Heart left ventricle (tissue), 13 donors: ENCODE data around the gene KRTAP12-4.
"Not testable (repeated sequence)": the region's sequence is repeated elsewhere in the genome, so short reads cannot be mapped to it uniquely, and the experiment has no call there.

Experiments
- CTCF ChIP-seq, 12 donors: fragments of 200-600 bp; sonication (generic) in 4 of 12; IDR thresholded peaks; one replicate each; pipeline versions ENCODE4 v1.5.0 to v1.8.0; 2018 to 2022; ENCODE audit warnings: antibody characterized with exemption in 12 of 12, mild to moderate bottlenecking in 5 of 12
- POLR2A ChIP-seq, 2 donors: fragments of 450-650 bp; IDR thresholded peaks; one replicate each; pipeline ENCODE4 v1.6.1; 2017; ENCODE audit warnings: antibody characterized with exemption in 2 of 2, mild to moderate bottlenecking in 2 of 2, moderate library complexity in 2 of 2
- donor health status: ischemic (EF 13 %, LVEDD 7.1; RV severe dilation, severe dysfunction).
- donor health status: DM: no; HTN: yes; CAD: no.
- donor health status: DM: no; HTN: no; CAD: no.
- donor health status: ischemic (EF 25% LVEDD 6.9; RV normal size, moderate dysfunction).
- donor health status: ischemic (EF 25% LVEDD 5.7; RV mildly dilated, moderate dysfunction).
- donor health status: ischemic (EF 35%, LVEDD 5.7; RV mildly dilated, moderate dysfunction).
- donor health status: nonischemic (EF 11% LVEDD 7.7; RV severe dilation, severe dysfunction).
- donor health status: DM: yes; HTN: yes; CAD: no.
- donor health status: PGD.
- donor health status: ischemic (EF 29% LVEDD 5.4; RV normal size, mild dysfunction).
- donor health status: nonischemic (EF 23%, LVEDD 6.1; RV moderate dilation, normal function).

- TF ChIP-seq CTCF, POLR2A (IDR thresholded peaks at IDR 0.05): not testable (repeated sequence)
Measured at GRCh38 chr21:44638506-44639330, 15.7 kb downstream of the KRTAP12-4 start.
